CD4-positive, alpha-beta T cell treated with Interleukin-17A for 4 hours (primary cell): ENCODE data around the gene ADAM11.
A peak's percentile ranks its signal among the peaks of the same experiment; 100 is the strongest.

Source experiments
- DNase-seq: peaks from one replicate; pipeline ENCODE4 v3.0.0-alpha.2; 2020; ENCODE audit warnings: mixed read lengths

ADAM11 gene

DNA sequence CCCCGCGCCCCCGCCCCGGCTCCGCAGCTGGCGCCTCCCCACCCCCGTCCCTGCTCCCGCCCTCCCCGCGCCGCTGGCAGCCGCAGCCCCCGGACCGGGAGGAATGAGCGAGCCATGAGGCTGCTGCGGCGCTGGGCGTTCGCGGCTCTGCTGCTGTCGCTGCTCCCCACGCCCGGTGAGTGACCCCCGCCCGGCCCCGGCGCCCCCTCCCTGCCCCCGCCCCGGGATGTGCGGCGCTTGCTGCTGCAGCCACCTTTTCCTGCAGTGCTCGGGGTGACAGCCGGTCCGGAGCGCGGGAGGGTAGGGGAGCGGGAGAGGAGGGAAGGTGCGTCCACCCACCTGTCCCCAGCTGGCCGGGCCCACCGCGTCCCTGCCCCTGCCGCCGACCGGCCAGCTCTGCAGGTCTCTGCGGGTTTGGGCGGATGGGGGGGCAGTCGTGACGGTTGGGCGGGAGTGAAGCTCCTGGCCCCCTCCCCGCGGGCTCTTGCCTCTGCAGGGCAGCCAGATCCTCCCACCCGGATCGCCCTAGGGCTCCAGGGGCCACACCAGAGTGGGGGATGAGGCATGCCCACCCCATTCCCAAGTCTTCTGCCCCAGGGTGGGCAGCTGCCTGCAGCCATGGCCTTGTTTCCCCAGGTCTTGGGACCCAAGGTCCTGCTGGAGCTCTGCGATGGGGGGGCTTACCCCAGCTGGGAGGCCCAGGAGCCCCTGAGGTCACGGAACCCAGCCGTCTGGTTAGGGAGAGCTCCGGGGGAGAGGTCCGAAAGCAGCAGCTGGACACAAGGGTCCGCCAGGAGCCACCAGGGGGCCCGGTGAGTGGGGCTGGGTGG lies 513 bp downstream of the ADAM11 start:
- DNase-seq, result peak; percentile 13

DNA sequence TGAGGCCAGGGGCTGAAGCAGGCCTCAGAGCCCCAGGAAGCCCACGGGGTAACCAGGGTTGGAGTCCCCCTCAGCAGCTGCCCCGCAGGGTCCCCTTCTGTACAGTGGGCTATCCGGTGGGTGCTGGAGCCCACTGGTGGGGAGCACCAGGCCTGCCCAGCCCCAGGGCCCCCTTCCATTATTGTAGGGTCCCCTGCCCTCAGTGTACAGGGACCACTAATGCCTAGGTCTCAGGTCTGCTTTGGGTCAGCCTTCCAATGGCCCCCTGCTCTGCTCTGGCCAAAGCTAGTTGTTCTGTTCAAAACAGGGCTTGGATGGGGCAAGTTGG lies 1.1 kb downstream of the ADAM11 start:
- no peak for DNase-seq

DNA sequence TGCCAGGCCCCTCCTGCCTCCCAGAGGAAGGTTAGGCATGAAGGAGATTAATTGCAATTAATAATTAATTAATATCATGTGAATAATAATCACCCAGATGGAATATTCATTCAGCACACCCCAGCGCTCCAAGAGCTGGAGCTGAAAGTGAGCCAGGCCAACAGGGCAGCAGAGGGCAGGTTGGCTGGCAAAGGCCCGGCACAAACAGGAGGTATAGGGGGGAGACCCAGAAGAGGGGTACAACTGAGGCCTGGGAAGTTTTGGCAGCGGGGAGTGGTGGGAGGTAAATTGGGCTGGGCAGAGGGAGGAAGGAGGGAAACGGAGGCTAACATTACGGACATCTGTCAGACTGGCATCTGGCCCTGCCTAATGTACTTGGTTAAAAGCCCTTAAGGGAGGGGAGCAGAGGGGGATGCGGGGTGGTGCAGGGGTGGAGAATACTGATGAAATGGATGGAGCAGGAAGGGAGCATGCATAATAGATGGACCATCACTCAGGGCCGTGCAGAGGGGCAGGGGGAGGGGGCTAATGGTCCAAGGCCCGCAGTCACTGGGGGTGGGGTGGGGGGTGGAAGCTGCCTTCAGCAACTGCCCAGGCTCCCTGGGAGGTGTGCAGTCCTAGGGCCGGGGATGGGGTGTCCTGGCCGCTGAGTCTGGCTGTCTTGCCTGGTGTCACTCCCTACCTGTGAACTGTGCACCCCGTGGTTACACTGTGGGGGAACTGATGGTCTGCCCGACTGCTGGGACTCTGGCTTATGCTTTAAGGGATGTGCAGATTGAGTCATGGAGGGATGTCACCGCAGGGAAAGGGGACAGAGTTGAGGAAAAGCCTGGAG lies 1.9 kb downstream of the ADAM11 start:
- DNase-seq, result no peak

DNA sequence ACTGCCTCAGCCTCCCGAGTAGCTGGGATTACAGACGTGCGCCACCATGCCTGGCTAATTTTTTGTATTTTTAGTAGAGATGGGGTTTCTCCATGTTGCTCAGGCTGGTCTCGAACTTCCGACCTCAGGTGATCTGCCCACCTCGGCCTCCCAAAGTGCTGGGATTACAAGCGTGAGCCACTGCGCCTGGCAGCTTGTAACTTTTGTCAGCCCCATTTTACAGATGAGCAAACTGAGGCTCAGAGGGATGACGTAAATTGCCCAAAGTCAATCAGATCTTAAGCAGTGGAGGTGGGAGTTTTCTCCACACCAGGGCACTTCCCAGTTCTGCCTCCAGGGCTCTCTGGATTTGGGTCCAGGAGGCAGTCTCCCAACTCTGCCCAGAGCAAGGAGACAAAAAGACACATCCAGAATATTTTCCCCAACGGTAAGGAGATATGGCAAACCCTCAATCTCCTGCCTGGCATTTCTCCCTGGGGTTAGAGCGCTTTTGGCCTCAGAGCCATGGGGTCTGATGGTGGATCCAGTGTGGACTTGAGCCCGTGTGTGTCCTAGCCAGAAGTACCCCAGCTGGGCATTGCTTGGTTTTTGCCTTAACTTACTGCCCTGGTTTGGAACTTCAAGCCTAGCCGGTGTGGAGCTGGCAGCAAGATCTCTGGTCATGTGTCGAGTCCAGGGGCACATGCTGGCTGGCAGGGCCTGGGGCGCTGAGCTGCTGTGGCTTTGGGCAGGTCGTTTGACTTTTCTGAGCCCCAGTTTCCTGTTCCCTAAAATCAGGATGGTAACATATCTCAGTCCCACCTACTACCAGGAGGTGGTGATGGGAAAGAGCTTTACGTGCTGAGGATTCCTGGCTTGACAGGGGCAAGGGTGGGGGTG lies 3.4 kb downstream of the ADAM11 start:
- no peak for DNase-seq

DNA sequence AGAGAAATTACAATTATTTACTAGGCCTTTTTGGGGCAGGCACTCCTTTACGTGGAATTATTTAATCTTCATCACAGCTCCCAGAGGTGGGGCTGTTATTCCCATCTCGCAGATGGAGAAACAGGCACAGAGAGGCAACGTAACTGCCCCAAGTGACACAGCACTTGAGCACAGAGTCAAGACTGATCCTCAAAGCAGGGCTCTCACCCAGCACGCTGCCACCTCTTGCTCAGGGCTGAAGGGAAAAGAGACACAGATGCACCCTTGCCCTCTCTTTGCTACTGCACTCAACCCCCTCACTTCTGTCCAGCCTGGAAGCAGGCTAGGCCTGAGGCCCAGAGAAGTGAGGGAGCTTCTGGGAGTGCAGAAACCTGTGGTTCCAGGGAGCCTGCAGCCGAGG lies 4.4 kb downstream of the ADAM11 start:
- no peak for DNase-seq

DNA sequence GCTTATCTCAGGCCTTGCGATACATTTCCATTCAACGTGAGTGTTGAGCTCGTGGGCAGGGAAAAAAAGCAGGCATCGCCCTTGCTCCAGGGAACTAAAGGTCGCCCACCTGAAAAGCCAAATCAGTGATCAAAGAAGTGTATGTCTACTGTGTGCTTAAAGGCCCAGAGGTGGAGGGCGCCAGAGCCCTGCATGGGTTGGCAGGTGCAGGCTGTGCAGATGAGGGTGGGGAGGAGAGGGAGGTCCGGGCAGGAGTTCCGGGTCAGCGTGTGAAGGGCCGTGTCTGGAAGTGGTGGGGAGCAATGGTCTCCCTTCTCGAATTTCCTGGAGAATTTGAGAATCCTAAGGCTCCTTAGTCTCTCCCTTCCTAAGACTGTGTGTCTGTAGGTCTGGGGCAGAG lies 7.2 kb downstream of the ADAM11 start:
- no peak for DNase-seq

DNA sequence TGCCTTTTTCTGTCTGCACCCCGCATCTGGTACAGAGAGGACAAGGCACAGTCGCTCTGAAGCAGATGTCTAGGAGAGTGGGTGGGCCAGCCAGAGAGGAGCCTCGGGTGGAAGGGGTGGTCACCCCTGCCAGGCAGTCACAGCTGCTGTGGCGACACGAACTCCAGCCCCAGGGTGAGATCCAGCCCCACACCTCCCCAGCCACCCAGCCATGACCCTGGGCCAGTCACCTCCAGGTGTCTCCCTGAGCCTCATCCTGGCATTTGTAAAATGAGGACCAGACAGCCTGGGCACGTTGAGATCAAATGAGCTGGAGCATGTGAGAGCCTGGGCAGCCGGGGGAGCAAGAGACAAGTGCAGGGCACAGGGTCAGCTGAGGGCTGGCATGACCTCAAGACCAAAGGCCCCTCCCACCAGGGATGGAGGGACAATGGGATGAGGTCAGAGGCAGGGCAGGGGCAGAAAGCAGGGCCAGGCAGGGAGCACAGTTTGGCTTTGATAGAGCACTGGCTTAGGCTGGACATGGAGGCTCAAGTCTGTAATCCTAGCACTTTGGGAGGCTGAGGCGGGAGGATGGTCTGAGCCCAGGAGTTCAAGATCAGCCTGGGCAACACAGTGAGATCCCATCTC lies 7.7 kb downstream of the ADAM11 start:
- DNase-seq, result no peak

DNA sequence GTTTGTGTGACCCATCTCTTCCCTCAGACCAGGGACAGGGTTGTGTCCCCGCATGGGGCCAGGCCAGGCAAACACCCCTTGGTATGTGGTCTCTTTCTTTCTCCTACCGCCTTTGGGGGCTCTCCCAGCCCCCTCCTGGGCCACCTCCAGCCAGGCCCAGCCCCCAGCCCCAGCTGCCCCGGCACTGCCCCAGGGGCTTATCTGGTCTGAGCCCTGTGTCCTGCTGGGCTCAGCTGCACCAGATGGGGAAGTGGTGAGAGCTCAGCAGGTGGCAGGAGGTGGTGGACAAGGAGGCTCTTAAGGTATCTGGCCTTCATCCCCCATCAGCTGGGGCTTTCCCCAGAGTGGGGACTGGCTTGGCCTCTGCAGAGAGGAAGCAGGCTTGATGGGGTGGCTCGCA lies 8.7 kb downstream of the ADAM11 start:
- DNase-seq, result no peak

DNA sequence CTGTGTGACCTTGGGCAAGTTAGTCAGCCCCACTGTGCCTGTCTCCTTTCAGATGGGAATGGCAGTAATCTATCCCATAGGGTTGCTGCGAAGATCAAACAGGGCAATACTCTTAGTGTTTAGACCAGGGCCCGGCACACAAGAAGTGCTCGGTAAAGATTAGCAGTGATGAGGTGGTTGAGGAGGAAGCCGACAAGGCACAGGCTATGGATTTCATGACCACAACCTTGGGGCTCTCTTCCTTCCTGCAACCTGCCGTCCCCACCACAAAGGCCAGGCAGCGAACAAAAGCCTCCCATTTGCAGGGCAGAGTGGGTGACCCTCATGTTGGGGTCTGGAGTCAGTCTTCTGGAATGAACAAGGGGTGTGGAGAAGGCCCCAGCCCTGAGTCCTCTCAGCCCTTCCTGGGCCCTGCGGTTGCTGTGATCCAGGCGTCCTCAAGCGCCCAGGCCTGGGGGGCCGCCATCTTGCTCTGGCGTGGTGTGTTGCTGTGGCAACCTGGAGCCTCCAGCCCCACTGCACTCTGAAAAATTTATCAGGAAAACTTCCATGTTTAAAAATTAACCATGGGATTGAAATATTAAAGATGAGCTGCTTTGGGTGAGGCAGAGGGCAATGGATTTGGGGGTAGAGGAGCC lies 9.8 kb downstream of the ADAM11 start:
- no peak for DNase-seq

DNA sequence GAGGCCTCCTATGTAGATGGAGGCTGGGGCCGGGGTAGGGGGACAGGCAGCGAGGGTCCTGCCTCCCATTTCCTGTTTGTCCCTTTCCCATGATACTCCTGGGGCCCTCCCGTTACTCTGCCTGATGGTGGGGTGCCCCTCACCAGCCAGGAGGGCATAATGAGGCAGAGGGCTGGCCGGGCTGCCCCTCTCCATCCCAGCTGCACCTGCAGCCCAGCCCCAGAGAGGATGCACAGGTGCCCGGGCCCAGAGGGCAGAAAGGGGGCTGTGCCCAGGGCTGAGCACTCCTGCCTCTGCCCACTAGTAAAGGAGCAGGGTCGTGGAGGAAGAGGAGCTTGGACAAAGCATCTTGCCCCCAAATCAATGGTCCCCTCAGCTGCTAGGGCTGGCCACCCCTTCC lies 10.4 kb downstream of the ADAM11 start:
- DNase-seq, result no peak

DNA sequence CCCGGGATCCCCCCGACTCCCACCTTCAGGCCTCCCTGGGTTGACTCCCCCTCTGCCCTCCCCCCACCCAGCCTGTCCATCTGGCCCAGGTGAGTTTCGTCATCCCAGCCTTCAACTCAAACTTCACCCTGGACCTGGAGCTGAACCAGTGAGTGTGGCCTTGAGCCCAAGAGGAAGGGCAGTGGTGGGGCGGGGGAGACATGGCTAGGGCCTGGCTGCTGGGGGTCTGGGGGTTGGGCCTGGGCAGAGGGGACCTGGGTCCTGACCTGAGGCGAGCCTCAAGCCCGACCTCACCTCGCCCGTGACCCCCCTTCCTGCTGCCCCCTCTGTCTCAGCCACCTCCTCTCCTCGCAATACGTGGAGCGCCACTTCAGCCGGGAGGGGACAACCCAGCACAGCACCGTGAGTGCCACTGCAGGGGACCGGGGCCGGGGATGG lies 10.9 kb downstream of the ADAM11 start:
- no peak for DNase-seq

DNA sequence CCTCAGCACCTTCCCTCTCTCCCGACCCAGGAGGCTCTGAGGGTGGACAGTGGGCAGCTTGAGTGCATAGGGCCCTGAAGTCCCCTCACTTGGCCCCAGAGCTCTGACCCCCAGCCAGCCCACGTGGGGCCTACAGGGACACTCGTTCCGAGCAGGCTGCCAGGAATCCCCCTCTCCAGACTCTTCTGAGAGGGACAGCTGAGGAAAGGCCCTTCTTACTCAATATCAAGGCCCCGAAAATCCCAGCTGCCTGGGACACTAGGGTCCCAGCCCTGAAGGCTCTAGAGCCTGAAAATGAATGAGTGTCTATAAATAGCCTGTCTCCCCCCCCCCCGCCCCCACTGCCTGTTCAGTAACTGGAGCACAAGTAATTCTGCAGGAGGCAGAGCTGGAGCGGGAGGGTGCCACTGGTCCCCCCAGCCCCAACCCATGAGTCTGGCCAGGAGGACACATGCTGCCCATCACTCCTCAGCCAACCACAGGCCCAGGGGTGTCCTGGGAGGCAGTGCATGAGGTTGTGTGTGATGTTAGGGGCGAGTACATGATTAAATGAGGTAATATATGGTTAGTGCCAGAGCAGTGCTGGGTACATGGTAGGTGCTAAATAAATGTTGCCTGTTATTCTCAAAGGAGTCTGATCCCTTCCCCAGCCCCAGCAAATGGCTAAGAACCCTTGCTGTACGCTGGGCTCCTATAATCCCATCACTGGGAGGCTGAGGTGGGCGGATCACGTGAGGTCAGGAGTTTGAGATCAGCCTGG lies 11.6 kb downstream of the ADAM11 start:
- no peak for DNase-seq

DNA sequence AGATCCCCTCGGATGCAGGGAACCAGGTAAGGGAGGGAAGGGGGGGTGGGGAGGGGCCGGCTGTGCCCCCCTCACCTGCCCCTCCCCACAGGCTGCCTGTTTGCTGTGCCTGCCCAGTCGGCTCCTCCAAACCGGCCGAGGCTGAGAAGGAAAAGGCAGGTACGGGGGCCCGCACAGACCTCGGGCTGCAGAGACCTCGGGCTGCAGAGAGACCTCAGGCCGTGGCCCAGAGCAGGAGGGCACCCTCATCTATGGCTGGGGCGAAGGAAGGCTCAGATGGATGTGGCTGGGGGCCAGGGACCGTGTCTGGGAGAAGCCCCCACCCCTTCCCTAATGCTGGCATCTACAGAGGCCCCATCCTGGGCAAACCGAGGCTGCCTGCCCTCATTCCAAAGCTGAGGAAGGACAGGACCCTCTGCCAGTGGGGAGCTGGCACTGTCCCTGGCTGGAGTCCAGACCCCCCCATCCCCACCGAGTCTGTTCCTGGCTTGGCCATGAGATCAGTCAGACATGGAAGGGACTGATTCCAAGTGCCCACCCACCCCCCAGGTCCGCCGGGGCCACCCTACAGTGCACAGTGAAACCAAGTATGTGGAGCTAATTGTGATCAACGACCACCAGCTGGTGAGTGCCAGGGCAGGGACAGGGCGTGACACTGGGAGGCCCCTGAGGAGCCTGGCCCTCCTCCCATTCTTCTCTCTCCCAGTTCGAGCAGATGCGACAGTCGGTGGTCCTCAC lies 13.7 kb downstream of the ADAM11 start:
- no peak for DNase-seq

DNA sequence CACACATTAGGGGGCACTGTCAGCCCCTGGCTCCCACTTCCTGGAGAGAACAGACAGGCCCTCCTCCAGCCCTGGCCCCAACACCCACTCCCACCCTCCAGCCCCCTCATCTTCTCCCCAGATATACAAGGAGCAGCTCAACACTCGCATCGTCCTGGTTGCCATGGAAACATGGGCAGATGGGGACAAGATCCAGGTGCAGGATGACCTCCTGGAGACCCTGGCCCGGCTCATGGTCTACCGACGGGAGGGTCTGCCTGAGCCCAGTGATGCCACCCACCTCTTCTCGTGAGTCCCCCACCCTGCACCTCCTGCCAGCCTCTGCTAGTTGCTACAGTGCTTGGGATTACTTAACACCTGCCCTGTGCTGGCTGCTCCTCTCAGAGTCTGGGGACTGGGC lies 14.4 kb downstream of the ADAM11 start:
- DNase-seq, result no peak

DNA sequence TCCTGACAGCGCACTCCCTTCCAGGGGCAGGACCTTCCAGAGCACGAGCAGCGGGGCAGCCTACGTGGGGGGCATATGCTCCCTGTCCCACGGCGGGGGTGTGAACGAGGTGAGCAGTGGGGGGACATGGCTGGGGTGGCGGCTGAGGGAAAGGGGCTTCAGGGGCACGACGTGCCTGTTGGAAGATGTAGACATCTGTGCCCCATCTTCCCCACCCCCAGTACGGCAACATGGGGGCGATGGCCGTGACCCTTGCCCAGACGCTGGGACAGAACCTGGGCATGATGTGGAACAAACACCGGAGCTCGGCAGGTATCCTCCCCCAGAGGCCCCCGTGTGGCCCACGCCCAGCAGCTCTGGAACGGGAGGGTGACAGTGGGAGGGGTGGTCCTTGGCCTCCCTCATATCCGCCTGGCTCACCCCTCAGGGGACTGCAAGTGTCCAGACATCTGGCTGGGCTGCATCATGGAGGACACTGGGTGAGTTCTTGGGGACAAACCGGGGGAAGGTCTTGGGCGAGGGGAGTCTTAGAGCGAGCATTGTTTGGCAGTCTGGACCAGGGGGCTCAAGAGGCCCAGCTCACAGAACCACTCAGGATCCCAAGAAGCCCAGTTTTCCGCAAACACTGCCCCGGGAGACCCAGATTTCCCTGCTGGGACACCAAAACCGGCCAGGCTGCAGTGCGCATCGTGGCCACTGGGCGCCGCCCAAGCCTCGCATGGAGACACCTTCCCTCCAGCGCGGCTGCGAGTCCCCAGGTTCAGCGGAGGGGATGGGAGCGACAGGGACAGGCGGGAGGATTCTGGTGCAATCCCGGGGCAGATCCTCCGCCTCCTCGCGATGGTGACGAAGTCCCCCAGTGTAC lies 15.7 kb downstream of the ADAM11 start:
- DNase-seq, result peak; percentile 90

DNA sequence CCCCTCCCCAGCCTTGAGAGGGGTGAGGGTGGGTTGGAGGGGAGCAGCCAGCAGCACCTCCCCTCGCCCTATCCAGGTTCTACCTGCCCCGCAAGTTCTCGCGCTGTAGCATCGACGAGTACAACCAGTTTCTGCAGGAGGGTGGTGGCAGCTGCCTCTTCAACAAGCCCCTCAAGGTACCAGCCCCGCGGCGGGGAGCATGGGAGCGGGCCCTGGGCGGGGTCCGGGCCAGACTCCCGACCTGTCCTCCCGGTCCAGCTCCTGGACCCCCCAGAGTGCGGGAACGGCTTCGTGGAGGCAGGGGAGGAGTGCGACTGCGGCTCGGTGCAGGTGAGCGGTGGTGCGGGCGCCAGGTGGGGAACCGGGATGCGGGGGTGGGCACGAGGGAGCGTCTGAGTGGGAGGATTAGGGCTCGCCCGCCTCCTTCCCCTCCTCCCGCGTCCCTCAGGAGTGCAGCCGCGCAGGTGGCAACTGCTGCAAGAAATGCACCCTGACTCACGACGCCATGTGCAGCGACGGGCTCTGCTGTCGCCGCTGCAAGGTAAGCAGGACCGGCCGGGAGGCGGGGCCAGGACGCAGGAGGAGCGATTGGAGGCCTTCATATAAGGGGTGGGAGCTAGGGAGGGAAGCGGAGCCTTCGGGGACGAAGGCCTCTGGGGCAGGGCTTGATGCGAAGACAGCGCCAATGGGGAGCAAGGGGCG lies 16.5 kb downstream of the ADAM11 start:
- peak; percentile 99 for DNase-seq

DNA sequence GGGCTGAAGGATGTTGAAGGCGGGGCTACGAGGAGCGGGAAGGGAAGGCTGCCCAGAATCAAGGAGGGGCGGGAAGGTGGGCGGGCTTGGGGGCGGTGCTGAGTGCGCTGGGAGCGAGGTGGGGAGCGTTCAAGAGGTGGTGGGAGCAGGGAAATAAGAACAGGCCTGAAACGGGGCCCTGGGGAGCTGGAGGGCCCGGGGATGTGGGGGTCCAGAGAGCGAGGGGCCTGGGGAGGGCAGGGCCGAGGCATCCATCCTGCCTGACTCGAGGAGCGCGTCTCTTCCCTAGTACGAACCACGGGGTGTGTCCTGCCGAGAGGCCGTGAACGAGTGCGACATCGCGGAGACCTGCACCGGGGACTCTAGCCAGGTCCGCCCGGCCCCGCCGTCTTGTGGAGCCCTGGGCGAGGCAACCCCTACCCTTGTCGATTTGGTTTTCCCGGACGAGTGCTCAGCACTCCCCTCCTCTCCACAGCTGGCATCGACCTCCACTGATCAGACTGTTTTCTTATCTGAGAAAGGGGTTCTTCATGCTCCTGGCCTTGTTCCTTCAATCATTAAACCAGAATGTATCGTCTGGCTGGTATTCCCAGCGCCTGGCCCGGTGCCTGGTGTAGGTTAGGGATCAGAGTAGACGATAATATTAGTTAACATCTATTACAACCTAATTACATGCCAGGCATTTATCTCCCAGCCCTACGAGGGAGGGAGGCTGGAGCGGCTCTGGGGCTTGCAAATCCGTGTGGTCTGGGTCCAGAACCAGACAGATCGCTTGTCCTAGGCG lies 17.2 kb downstream of the ADAM11 start:
- DNase-seq, result no peak
